ENCODE results near the gene SERINC3. TPM values are rescaled to one million over a fixed set of nuclear protein-coding genes. Genes with fewer than 3 reads are reported as not detected.
A peak's percentile ranks its signal among the peaks of the same experiment; 100 is the strongest.

Gene SERINC3
- total RNA-seq, 1 donor from 2014 or later = 84.4 TPM

DNA sequence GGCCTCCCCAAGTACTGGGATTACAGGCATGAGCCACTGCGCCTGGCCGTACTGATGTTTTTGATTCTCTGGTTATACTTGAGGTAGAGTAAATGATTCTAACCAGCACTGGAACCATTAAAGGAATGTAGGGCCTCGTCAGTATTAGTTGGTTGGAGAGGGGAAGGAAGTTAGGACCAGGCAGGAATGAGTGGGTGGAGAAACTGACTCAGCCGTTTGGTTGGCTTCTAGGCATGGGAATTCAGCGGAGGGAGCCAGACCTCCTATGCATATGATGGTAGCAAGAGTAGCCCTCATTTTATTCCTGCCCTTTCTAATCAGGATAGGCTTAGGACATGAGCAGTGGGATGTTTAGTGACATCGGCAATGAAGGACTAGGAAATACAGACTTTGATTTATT is 19.0 kb upstream of the SERINC3 start:
- intact Hi-C loops (cut with DNase I) = no loop called here
- no peak for ATAC-seq (ENCODE audit: poor library complexity)
- DNase-seq = no peak

DNA sequence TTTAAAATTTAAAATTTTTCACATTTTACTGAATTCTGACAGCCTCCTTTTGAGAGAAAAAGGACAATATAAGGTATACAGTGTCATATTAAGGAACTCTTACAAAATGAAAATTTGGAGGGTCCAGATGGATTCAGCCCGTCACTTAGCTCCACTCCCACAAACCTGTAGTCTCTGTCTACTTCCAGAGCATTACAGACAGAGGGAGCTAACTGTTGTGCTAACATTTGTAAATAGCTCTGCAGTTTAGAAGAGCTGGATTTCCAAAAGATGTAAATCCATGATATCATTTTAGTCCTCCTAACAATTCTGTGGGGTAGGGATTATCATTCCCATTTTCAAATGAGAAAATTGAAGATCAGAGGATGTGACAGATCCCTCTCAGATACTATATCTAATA is 16.1 kb upstream of the SERINC3 start:
- intact Hi-C loops (cut with DNase I) = no loop called here
- ATAC-seq (ENCODE audit: poor library complexity) = no peak

DNA sequence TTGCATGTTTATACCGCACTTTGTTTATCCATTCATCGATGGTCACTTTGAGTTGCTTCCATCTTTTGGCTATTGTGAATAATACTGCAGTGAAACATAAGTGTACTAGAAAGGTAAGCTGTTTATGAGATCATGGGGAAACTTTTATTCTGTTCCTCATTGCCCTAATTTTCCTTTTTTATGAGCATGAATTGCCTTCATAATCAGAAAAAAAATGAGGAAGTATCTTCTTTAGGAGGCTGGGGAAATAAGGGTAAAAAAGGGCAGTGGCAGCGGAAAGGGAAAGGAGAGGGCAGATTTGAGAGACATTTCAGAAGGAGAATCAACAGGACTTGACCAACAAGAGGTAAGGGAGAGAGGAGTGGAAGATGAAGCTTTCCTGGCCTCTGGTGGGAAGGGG is 14.3 kb upstream of the SERINC3 start:
- DNase-seq = no peak
- intact Hi-C loops (cut with DNase I) = no loop called here
- ATAC-seq (ENCODE audit: poor library complexity) = no peak

More for the DNA sequence above, 16.1 kb upstream of the SERINC3 start:
- DNase-seq = no peak

DNA sequence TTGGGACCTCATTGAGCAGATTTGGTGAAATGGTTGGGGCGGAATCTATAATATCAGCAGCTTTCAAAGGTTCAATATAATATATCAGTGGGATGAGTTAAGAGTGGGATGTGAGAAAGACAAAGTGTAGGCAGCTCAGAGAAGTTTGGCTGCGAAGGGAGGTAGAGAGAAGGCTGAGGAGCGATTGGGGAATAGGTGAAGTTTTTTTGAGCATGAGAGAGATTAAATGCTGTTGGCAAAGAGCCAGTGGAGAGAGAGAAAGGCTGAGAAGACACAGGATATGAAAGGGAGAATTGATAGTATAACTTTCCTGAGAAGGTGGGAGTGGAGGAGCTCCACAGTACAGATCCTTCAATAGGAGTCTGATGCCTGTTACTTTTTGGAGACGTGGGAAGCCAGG is 12.1 kb upstream of the SERINC3 start:
- no peak for ATAC-seq (ENCODE audit: poor library complexity)
- intact Hi-C loops (cut with DNase I) = loop anchor here (5.0 kb wide), 1 partner anchor 78 kb away; no protein-coding TSS in a partner anchor
- no peak for DNase-seq

DNA sequence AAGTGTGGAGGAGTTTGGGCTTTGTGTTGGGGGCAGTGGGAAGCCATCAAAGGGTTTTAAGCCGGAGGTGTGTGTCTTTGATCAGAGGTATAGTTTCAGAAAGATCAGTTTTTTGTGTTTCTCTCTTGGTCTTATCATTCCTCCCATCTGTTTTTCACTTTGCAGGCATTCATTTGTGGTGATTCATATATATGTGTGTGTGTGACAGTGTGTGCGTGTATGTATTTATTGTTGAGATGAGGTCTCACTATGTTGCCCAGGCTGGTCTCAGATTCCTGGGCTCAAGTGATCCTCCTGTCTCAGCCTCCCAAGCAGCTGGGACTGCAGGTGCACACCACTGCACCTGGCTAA is 11.1 kb upstream of the SERINC3 start:
- no peak for DNase-seq
- intact Hi-C loops (cut with DNase I) = loop anchor here (5.0 kb wide), 1 partner anchor 79 kb away; no protein-coding TSS in a partner anchor
- no peak for ATAC-seq (ENCODE audit: poor library complexity)

DNA sequence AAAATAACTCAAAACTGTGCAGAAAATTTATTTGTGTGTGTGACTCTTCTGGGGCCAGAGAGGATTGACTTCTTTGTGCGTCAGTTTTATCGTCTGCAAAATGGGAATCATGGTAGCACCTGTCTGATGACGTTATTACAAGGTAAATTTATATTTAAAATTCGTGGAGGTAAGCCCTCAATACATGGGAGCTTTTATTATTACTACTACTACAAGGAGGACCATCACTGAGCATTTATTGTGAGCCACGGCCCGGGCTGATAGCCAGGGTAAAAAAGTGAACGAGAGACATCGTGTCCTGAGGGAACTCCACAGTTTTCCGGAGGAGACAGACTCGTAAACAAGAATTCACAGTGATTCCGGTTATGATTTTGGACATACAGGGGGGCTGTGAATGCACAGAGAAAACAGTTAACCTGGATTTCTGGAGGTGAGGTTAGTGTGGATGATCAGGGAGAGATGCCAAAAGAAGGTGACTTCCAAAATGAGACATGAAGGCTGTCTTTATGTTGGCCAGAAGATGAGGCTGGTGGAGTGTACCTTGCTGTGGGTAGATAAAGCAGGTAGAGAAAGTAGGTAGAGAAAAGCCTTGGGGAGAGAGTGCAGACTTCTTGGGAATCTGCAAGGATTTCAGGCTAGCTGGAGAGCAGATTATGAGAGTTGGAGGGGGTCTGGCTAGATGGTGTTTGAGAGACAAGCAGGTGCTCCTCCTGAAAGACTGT is 10.6 kb upstream of the SERINC3 start:
- ATAC-seq (ENCODE audit: poor library complexity) (peak; percentile 54), DNase-seq (peak; percentile 55)
- intact Hi-C loops (cut with DNase I) = loop anchor here (5.0 kb wide), 1 partner anchor 80 kb away; no protein-coding TSS in a partner anchor

DNA sequence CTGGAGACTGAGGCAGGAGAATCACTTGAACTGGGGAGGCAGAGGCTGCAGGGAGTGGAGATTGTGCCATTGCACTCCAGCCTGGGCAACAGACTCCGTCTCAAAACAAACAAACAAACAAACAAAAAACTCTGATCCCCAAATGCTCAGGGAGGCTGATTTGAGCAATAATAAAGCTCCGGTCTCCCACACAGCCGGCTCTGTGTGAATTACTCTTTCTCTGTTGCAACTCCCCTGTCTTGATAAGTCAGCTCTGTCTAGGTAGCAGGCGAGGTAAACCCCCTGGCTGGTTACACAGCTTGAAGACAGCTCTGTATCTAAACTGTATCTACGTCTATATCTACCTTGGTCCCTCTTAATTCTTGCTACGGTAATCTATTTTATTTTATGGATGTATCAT is 6.4 kb upstream of the SERINC3 start:
- DNase-seq = no peak
- ATAC-seq (ENCODE audit: poor library complexity) = no peak
- intact Hi-C loops (cut with DNase I) = no loop called here

DNA sequence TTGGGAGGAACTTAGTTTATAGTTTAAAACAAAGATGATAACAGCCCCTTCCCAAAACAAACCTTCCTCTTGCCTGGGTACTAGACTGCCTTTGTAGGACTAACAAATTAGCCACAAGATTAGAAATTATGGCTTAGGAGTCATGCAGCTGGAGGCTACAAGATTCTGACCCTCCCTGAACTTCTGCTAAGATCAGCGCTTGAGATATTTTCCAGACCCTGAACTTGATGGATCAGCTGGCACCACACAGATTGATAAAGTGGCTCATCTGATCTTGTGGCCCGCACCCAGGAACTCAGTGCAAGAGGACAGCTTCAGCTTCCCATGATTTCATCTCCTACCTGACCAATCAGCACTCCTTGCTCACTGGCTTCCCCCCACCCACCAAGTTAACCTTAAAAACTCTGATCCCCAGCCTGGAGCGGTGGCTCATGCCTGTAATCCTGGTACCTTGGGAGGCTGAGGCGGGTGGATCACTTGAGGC is 5.9 kb upstream of the SERINC3 start:
- intact Hi-C loops (cut with DNase I) = no loop called here
- DNase-seq (no peak), ATAC-seq (ENCODE audit: poor library complexity) (no peak)

DNA sequence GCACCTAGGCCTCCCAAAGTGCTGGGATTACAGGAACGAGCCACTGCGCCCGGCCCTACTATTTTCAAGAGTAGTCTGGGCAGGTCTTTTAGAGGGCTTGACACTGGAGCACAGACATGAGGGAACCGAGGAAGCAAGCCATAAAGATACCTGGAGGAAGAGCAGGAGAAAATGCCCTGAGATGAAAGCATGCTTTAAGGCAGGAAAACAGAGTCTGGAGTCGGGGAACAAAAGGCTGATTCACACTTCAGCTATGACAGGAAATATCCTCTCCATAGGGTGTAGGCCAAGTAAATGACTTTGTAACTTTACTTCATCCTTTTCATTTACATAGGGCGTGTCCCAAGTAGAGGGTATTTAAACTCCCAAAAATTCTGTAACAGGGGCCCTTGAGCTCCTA is 4.3 kb upstream of the SERINC3 start:
- intact Hi-C loops (cut with DNase I) = no loop called here
- DNase-seq (no peak), ATAC-seq (ENCODE audit: poor library complexity) (no peak)

DNA sequence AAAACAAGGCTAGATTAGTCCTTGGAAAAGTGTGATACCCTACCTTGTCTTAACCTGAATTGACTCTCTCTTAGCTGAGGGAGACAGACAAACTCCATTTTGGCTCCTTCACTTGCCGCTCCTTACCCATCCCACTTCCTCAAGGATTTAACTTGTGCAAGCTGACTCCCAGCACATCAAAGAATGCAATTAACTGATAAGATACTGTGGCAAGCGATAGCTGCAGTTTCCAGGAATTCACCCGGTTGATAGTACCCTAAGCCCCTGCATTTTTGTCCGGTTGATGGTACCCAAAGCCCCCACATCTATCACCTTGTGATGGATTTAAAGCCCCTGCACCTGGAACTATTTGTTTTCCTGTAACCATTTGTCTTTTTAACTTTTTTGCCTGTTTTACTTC is 1.9 kb upstream of the SERINC3 start:
- DNase-seq = no peak
- intact Hi-C loops (cut with DNase I) = no loop called here
- ATAC-seq (ENCODE audit: poor library complexity) = no peak

DNA sequence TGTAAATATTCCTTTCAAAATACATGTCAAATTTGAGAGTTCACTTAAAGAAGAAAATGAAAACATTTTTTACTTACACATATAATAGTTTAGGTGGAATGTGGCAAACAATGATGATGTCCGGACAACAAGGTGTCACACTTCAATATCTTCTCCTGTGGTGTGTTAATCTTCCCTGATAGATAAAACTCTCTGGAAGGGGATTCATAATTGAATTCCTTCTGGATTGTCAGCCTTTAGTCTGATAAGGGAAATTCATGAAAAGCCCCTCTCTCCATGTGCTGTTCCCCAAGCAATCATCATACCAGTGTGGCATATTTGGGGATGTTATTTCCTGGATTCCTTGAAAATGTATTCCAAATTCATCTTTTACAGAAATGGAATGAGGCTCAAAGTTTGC is 971 bp upstream of the SERINC3 start:
- intact Hi-C loops (cut with DNase I) = no loop called here
- ATAC-seq (ENCODE audit: poor library complexity) (no peak), DNase-seq (no peak)

DNA sequence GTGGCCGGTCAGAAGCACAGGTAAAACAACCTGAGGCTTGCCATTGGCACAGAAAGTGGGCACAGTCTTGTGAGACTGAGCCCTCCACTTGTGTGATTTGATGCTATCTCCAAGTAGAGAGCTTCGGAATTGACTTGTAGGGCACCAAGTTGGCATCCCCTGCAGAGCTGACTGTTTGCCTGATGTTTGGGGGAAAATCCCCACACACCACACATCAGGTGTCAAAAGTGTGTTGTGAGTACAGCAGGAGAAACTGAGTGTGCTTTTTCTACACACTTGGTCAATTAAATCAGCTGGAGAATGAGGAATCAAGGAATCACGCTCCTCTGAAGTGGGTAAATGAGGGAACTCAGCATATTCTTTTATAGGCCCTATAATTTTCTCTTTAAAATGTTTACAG is 989 bp downstream of the SERINC3 start:
- DNase-seq (no peak), ATAC-seq (ENCODE audit: poor library complexity) (no peak)
- intact Hi-C loops (cut with DNase I) = no loop called here

DNA sequence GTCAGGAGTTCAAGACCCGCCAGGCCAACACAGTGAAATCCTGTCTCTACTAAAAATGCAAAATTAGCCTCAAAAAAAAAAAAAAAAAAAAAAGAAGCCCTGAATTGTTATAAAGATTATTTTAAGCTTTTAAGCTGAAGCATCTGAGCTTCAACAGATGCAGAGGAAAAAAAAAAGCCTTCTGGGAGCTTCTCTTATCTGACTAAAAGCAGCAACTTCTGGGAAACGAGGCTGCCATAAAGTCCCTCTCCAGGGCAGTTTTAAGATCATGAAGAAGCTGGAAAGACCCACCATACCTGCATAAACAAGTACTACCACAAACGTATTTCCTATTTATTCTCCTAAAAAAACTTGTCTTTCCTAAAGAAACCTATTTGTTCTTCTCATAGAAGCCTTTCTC is 3.6 kb downstream of the SERINC3 start:
- intact Hi-C loops (cut with DNase I) = no loop called here
- DNase-seq = no peak
- ATAC-seq (ENCODE audit: poor library complexity) = no peak

DNA sequence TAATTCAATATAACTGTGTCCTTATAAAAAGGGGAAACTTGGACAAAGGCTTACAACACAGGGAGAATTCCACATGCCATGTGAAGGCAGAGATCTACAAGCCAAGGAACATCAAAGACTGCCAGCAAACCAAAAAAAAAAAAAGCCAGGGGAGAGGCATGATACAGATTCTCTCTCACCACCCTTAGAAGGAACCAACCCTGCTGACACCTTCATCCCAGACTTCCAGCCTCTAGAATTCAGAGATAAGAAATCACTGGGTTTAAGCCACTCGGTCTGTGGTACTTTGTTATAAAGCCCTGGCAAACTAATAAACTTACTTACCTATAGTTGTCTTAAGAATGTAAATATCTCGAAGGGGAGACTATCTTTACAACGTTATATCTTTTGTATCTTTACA is 4.4 kb downstream of the SERINC3 start:
- intact Hi-C loops (cut with DNase I) = no loop called here
- DNase-seq (no peak), ATAC-seq (ENCODE audit: poor library complexity) (no peak)

DNA sequence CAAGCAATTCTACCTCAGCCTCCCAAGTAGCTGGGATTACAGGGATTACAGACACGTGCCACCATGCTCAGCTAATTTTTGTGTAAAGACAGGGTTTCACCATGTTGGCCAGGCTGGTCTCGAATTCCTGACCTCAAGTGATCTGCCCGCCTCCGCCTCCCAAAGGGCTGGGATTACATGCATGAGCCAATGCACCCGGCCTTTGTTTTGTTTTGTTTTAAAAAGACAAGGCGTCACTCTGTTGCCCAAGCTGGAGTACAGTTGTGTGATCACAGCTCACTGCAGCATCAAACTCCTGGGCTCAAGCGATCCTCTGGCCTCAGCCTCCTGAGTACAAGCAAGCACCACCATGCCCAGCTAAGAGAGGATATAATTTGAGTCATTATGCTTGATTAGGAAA is 5.4 kb downstream of the SERINC3 start:
- intact Hi-C loops (cut with DNase I) = no loop called here
- ATAC-seq (ENCODE audit: poor library complexity) (no peak), DNase-seq (no peak)

DNA sequence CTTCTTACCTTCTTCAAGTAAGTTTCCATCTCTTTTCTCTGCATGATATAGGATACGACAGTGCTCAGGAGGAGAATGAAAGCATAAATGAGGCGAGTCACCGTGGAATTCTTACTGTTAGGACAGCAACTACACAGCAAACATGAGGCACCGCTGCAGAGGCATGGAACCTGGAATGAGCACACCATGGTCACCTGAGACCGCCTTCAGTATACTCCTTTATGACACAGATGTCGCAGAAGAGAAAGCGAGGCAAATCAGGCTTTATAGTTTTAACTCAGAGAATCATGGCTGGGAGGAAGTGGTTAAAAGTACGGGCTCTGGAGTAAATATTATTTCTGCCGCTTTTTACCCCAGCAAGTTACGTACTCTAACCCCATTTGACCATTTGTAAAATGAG is 8.0 kb downstream of the SERINC3 start:
- intact Hi-C loops (cut with DNase I) = no loop called here
- ATAC-seq (ENCODE audit: poor library complexity) (no peak), DNase-seq (no peak)

DNA sequence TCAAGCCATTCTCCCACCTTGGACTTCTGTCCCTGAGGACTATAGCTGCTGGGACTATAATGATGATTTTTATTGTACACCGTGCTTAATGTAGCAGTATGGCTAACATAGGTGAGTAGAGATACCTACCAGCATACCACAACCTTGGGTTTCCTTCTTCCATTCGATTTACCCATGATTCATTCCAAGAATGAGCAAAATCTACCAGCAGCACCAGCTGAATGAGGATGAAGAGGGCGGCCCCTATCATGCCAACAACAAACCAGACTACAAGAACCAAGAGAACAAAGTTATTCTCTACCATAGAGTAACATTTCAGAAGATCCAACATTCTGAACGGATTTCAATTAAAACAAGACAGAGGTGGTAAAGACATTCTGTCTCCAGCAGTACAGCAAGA is 12.1 kb downstream of the SERINC3 start:
- intact Hi-C loops (cut with DNase I) = no loop called here
- no peak for DNase-seq
- no peak for ATAC-seq (ENCODE audit: poor library complexity)

DNA sequence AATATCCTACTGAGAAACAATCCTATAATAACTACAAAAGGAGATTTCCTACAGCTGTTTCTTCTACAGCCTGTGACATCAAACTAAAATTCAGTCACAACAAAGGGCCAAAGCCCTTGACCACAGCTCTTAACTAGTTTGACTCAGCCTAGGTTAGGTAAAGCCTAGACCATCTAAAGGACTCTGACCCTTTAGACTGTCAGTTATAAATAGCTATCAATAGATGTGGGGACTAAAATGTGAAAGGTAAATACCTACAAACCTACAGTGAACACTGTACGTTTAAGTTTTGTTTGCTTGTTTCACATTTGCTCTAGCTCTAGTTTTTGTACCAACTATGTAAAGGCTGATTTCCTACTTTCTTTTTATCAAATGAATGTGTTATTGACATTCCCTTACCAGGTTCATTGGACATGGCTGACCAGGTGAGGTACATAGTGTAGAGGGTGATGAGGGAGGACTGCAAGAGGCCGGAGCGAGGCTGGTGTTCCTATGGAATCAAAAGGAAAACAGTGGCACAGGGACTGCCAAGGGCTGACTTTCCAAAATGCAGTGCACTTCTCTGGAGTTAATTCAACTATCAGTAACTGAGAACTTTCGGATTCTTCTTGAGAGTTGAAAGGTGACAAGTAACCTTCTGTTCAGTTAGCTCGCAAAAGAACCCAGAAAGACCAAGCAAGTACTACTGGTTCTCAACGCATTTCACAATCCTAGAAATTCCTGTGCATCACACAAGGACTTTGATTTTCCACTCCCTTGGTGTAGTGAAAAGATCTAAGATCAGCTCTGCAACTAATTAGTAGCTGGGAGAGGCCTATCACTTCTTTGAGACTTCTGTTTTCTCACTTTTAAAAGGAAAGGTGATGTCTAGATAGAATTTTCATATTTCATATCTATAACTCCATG is 17.2 kb downstream of the SERINC3 start:
- ATAC-seq (ENCODE audit: poor library complexity) = no peak
- DNase-seq = no peak
- intact Hi-C loops (cut with DNase I) = no loop called here

DNA sequence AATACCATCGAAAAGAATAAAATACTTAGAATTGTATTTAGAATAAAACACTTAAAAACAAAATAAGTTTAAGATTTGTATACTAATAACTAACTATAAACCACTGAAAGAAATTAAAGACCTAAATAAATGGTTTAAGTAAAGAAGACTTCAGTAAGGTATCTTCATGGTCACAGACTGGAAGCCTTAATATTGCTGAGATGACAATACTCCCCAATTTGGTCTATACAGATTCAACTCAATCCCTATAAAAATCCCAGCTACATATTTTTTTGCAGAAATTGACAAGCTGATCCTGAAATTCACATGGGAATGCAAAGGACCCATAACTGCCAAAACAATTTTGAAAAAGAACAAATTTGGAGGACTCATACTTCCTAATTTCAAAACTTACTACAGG is 18.9 kb downstream of the SERINC3 start:
- intact Hi-C loops (cut with DNase I) = no loop called here
- ATAC-seq (ENCODE audit: poor library complexity) (no peak), DNase-seq (no peak)

DNA sequence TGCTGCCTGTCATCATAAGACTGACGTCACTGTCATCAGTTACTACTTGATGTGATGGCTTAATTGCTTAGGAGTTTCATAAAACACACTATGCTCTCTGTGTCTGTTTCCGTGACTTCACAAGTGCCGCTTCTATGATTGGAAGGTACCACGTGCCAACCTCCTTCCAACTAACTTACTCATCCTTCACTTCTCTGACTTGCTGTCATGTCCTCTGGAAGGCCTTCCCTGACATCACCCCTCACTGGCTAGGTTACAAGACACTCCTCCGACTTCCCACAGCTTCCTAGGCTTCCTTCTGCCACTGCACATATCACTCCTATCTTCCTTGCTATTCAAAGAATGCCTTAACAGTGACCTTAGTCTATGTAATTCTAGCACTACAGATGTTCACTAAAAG is 20.4 kb downstream of the SERINC3 start:
- intact Hi-C loops (cut with DNase I) = no loop called here
- DNase-seq (no peak), ATAC-seq (ENCODE audit: poor library complexity) (peak; percentile 45)

Measured in Right ventricle myocardium superior (tissue), 1 donor.